H54 (cell line): ENCODE measurements around the gene GRAMD1A.
A peak's percentile ranks its signal among the peaks of the same experiment; 100 is the strongest.
"Not testable (repeated sequence)": the region's sequence is repeated elsewhere in the genome, so short reads cannot be mapped to it uniquely, and the experiment has no call there.

Experiments used
- DNase-seq: peaks from one replicate; pipeline ENCODE4 v3.0.0; 2011; ENCODE audit warnings: low spot score, mixed read lengths; ENCODE audit not compliant: insufficient read length
- FAIRE-seq: peaks from 3 replicates; lab custom pipeline; 2011; peaks lifted over from hg19 to GRCh38; lab: Jason Lieb, UNC
- POLR2A ChIP-seq: IDR thresholded peaks from 2 replicates; pipeline ENCODE4 v1.6.1; 2011; ENCODE audit warnings: low read depth, mild to moderate bottlenecking, low read length

Gene GRAMD1A

DNA sequence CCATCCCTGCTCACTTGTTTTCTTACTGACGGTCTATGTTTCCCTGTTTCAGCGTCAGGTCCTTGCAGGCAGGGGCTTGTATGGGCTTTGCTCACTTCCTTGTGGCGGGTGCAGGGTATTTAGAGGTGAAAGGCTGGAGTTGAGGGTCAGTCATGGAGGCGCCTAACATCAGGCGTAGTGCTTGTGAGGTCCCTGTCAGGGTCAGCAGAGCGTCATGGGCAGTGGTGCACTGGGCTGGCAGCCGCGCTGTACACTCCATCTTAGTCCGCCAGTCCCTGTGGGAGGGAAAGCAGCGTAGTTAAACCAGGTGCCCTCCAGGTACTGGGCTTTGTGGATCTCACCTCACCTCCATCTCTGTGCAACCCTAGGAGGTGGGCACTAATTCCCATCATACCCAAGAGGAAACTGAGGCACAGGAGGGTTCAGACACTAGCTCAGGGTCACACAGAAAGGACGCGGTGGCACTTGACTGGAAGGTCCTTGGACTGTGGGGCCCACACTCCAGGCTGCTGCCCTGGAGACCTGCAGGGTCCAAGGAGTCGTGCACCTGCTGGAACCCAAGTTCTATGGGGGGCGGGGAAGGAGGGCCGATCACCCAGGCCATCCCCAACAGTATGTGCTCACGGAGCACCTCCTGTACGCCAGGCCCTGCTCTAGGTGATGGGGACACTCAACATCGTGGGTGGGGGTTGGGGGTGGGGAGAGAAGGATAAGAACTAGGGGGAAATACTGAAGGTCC is 4.6 kb downstream of the GRAMD1A start:
- no peak for TF ChIP-seq POLR2A
- DNase-seq = no peak
- no peak for FAIRE-seq

DNA sequence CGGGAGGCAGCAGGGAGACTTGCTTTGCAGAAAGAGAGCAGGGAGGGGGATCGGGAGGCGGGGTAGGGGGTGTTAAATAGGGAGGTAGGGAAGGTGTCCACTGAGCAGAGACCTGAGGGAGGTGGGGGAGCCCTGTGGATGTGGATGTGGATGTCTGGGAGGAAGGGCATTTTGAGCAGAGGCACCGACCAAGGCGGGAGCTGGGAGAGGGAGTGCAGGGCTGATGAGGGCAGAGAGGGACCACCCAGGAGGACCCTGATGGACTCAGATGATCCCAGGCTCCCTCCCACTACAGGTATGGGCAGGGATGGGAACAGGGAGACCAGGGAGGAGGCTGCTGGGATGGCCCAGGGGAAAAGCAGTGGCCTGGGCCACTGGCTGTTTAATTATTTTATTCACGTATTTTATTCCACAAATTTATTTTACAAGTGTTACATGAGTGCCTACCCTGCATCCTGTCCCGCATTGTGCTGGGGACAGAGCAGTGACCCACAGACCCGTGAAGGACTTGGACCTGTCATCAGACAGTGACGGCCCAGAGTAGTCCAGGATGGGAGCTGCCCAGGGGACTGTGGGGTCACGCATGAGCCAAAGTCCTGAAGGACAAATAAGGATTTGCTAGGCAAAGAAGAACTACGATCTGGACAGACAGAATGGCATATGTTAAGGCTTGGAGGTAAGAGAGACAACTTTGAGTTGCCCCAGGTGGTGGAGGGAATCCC is 5.3 kb downstream of the GRAMD1A start:
- no peak for FAIRE-seq
- TF ChIP-seq POLR2A = no peak
- no peak for DNase-seq

DNA sequence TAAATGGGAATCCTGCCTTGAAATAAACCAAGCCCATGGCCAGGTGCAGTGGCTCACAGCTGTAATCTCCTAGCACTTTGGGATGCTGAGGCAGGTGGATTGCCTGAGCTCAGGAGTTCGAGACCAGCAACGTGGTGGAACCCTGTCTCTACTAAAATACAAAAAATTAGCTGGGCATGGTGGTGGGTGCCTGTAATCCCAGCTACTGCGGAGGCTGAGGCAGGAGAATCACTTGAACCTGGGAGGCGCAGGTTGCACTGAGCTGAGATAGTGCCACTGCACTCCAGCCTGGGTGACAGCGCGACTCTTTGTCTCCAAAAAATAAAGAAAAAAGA is 5.9 kb downstream of the GRAMD1A start:
- not testable (repeated sequence) for FAIRE-seq, DNase-seq

DNA sequence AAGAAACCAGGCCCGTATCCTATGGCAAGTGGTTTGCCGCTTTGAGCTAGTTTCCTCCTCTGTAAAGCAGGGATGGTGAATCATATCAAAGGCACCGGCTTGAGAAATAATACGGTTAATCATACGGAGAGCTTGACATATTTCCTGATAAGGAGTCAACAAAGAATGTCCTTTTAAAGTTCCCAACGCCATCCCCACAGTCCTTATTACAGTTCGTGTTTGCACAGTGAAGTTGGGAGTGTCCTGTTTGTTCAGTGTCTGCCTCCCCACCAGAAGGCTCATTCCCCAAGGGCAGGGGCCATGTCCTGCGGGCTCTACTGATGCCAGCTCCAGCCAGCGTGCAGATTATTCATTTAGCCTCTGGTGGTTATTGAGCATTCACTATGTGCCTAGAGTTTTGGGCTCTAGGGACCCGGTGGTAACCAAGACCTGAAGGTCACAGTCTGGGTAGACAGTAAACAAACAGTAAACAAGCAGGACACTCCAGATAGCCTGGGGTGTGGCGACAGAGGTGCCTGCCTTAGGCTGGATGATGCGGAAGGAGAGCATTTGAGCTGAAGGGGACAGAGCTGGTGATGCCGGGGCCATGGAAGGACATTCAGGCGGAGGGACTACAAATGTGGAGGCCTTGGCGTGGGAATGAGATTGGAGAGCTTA is 6.3 kb downstream of the GRAMD1A start:
- no peak for DNase-seq
- no peak for FAIRE-seq
- no peak for TF ChIP-seq POLR2A

DNA sequence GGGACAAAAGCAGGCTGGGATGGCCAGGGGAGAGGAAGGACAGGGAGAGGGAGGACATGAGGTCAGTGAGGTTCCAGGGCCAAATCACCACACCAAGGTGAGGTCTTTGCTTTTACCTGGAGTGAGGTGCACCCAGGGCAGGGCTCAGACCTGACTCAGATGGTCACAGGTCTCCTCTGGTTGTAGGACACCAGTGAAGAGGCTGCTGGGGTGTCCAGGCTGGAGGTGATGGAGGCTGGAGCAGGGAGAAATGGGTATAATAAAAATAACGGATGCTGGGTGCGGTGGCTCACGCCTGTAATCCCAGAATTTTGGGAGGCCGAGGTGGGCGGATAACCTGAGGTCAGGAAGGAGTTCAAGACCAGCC is 6.9 kb downstream of the GRAMD1A start:
- DNase-seq (no peak), FAIRE-seq (no peak)
- TF ChIP-seq POLR2A = no peak

DNA sequence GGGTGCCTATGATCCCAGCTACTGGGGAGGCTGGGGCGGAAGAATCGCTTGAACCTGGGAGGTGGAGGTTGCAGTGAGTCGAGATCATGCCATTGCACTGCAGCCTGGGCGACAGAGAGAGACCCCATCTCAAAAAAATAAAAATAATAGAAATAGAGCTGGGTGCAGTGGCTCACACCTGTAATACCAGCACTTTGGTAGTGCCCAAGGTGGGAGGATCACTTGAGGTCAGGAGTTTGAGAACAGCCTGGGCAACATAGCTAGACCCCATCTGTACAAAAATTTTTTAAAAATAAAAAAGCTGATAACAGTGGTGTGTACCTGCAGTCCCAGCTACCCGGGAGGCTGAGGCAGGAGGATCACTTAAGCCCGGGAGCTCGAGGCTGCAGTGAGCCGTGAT is 7.3 kb downstream of the GRAMD1A start:
- not testable (repeated sequence) for FAIRE-seq, DNase-seq

DNA sequence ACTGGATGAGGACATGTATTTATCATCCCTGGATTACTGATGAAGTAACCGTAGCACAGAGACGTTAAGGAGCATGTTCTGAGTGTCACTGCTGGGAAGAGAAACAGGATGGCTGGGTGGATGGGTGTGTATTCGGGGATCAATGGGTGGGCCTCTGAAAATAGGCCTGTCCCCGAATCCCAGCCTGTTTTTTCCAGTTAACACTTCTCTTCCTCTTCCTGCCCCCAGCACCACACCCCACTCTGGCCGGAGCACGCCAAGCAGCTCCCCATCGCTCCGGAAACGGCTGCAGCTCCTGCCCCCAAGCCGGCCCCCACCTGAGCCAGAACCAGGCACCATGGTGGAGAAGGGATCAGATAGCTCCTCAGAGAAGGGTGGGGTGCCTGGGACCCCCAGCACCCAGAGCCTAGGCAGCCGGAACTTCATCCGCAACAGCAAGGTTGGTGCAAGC is 8.8 kb downstream of the GRAMD1A start:
- FAIRE-seq (no peak), DNase-seq (no peak)
- no peak for TF ChIP-seq POLR2A

DNA sequence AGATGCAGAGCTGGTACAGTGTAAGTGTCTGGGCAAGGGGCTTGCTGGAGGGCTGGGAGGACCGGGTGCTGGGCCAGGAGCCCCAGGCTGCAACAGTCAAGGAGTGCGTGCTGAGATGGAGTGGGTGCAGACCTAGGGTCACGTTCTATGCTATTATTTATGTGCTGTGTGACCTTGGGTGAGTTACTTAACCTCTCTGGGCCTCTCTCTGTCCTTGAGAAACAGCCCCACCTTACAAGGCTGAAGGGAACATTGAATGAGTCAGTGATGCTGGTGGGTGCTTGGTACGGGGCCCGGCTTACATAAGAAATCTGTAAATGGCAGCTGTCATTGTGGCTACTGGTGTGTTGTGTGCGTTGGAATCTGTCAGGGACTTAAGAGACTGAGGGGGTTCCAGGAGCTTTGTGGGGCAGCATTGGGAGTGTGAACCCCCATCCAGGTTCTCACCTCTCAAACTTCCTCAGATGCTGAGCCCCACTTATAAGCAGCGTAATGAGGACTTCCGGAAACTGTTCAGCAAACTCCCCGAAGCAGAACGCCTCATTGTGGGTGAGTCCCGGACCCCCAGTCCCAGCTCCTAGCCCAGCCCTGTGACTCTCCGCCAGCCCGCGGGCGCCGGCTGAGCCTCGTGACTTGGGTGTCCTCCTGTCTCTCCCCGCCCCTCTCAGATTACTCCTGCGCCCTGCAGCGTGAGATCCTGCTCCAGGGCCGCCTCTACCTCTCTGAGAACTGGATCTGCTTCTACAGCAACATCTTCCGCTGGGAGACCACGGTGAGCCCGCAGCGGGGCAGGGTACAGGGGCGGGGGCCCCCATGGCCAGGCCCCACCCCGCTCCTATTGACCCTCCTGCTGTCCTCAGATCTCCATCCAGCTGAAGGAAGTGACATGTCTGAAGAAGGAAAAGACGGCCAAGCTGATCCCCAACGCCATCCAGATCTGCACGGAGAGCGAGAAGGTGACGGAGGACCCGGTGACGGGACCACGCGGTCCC is 9.6 kb downstream of the GRAMD1A start:
- FAIRE-seq (no peak), DNase-seq (no peak)
- no peak for TF ChIP-seq POLR2A

DNA sequence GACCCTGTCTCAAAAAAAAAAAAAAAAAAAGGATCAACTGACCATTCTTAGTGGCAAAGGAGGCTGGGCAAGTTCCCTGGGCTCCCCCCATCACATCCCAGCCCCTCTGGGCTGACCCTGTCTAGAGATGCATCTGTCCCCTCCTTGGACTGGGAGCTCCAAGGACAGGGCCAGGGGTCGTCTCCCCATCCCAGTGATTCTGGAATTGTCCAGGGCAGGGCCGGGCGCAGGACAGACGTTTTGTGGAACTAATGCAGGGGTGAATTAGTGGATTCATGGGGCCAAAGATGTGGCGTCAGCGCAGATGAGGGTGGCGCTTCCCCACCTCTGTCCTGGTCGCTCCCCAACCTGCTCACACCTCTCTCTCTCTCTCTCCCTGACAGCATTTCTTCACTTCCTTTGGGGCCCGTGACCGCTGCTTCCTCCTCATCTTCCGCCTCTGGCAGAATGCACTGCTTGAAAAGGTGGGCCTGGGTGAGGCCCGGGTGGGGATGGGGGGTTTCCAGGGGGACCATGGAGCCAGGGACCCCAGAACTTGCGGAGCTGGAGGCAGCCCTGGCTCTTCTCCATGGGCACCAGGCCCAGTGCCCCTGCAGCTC is 11.1 kb downstream of the GRAMD1A start:
- TF ChIP-seq POLR2A = no peak
- DNase-seq = no peak
- no peak for FAIRE-seq

DNA sequence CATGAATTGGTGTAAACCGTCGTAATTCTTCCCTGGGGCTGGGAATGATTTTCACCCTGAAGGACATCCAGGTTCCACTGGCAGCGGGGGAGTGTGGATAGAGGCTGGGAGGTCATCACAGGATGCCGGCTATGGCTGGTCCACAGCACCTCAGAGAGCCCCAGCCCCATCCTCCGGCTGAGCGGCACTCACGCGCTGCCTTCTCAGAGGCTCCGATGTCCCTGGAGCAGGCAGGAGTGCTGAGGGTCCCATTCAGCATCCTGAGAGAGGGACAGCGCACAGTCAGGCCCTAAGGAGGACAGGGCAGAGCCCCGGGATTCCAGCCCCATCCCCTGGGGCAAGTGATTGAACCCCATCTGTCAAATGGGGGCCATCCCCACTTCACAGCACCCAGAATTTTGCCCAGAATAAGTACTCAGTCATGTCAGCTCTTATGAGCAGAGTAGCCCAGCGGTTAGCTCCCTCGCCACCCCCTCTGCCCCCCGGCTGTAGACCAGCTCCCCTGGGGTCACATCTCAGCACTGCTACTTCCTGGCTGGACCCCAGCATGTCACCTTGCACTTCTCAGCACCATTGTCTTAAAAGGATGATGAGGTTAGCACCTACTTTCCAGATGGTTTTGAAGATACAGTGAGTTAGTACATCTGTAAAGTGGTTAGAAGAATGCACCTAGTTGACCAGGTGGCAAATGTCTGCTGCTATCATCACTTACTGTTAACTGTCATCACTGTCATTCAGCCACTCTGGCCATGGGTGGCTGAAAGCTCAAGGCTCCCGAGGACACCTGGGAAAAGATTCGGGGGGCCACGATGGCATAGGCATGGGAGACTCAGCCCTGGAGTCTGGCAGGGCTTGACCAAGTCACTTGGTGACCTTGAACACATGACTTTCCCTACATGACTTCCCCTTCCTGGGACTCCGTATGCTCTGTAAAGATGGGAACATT is 11.9 kb downstream of the GRAMD1A start:
- DNase-seq = no peak
- TF ChIP-seq POLR2A = no peak
- FAIRE-seq = no peak

DNA sequence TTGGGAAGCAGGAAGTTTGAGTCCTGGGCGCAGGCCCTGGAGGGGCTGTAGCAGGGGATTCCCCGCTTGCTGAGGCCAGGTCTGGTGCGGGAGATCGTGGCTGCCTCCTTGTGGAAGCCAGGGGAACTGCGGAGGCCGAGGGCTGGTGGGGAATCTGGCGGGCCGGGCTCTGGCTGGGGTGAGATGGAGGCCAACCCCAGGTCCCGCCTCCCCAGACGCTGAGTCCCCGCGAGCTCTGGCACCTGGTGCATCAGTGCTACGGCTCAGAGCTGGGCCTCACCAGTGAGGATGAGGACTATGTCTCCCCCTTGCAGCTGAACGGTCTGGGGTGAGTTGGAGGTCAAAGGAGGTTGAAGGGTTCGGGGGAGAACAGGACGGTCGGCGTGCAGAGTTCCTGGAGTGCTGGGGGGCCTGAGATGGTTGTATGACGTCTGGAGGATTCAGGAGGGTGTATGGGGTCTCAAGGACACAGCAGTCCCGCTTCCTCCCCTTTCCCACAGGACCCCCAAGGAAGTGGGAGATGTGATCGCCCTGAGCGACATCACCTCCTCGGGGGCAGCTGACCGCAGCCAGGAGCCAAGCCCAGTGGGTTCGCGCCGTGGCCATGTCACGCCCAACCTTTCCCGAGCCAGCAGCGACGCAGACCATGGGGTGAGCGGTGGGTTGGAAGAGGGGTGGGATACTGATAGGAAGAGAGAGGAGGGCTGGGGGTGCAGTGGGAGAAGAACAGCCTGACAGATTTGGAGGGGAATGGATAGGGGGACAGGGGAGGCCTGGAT is 13.1 kb downstream of the GRAMD1A start:
- FAIRE-seq = no peak

More for the DNA sequence above, 13.1 kb downstream of the GRAMD1A start:
- DNase-seq = peak; percentile 64
- no peak for TF ChIP-seq POLR2A
